T-cell (primary cell): ENCODE results near the gene RPS28. TPM values are rescaled to one million over a fixed set of nuclear protein-coding genes. Genes with fewer than 3 reads are reported as not detected.
"Not testable (repeated sequence)": the region's sequence is repeated elsewhere in the genome, so short reads cannot be mapped to it uniquely, and the experiment has no call there.

Experiments
- ATAC-seq, 4 experiments: fragments of 200-7000 bp in 3 of 4; fragments of 150-1000 bp in 1 of 4; cut with Tn5 transposase; replicated peaks in 1 of 4; 1 replicate in 3 of 4; 2 replicates in 1 of 4; pipeline ENCODE4 v1.10.0; 2021; ENCODE audit warnings: moderate library complexity in 3 of 4, mild to moderate bottlenecking in 2 of 4, moderate number of reproducible peaks in 1 of 4
- CTCF ChIA-PET, 2 donors: fragments of 300-600 bp; sonication (Branson Sonifier 250); formaldehyde crosslinking; loops; one replicate each; lab custom pipeline; 2022; ENCODE audit warnings: antibody characterized with exemption in 2 of 2; lab: Charles Lee
- POLR2A ChIA-PET, 2 donors: fragments of 300-600 bp; sonication (Branson Sonifier 250); formaldehyde crosslinking; loops; one replicate each; lab custom pipeline; 2022; ENCODE audit warnings: antibody characterized with exemption in 2 of 2; lab: Charles Lee
- DNase-seq, 35 experiments: peaks; one replicate each; pipeline versions ENCODE4 v3.0.0 to v3.0.0-alpha.2; 2013 to 2023
- H3K27ac ChIP-seq: one replicate; pipeline ENCODE4 v1.5.1; 2013; ENCODE audit warnings: low read length
- H3K27me3 ChIP-seq, 2 experiments: replicated peaks in 1 of 2; 1 replicate in 1 of 2; 2 replicates in 1 of 2; pipeline versions ENCODE4 v1.6.1 to v1.7.0; 2013; ENCODE audit warnings: low read length in 1 of 2, mixed read lengths in 1 of 2; ENCODE audit not compliant: control insufficient read depth in 2 of 2, insufficient read depth in 2 of 2; ENCODE audit errors: extremely low read depth in 1 of 2
- H3K36me3 ChIP-seq, 2 donors: 1 replicate in 1 of 2; 2 replicates in 1 of 2; pipeline versions ENCODE4 v1.6.1 to v1.7.0; 2013; ENCODE audit warnings: low read length in 1 of 2; ENCODE audit not compliant: control insufficient read depth in 2 of 2, insufficient read depth in 1 of 2; ENCODE audit errors: extremely low read depth in 1 of 2
- H3K4me1 ChIP-seq, 2 experiments: 1 replicate in 1 of 2; 2 replicates in 1 of 2; pipeline versions ENCODE4 v1.6.1 to v1.7.0; 2013; ENCODE audit warnings: low read length in 2 of 2, mixed read lengths in 1 of 2; ENCODE audit not compliant: insufficient read depth in 2 of 2, control insufficient read depth in 1 of 2; ENCODE audit errors: extremely low read depth in 1 of 2
- H3K4me3 ChIP-seq, 2 donors: 1 replicate in 1 of 2; 2 replicates in 1 of 2; pipeline versions ENCODE4 v1.5.1 to v1.7.0; 2013; ENCODE audit warnings: mild to moderate bottlenecking in 2 of 2, low read length in 1 of 2, moderate library complexity in 1 of 2; ENCODE audit not compliant: control insufficient read depth in 1 of 2; ENCODE audit errors: extremely low read depth in 1 of 2
- H3K9me3 ChIP-seq: 2 replicates; pipeline ENCODE4 v1.7.0; 2013
- H3K27ac Mint-ChIP-seq, 2 donors: one replicate each; pipeline ENCODE4 v1.8.0; 2020 to 2021; ENCODE audit warnings: mild to moderate bottlenecking in 2 of 2, mixed read lengths in 2 of 2
- H3K27me3 Mint-ChIP-seq, 2 donors: one replicate each; pipeline ENCODE4 v1.8.0; 2021 to 2022; ENCODE audit warnings: mixed read lengths in 2 of 2
- H3K36me3 Mint-ChIP-seq: one replicate; pipeline ENCODE4 v1.8.0; 2021; ENCODE audit warnings: mixed read lengths
- H3K4me1 Mint-ChIP-seq, 3 donors: one replicate each; pipeline ENCODE4 v1.8.0; 2020 to 2022; ENCODE audit warnings: mixed read lengths in 3 of 3, mild to moderate bottlenecking in 1 of 3
- H3K4me3 Mint-ChIP-seq, 3 donors: one replicate each; pipeline ENCODE4 v1.8.0; 2020 to 2022; ENCODE audit warnings: mild to moderate bottlenecking in 3 of 3, mixed read lengths in 3 of 3, moderate library complexity in 3 of 3
- H3K9me3 Mint-ChIP-seq, 3 donors: one replicate each; pipeline ENCODE4 v1.8.0; 2020 to 2022; ENCODE audit warnings: mixed read lengths in 3 of 3
- WGBS: methylation state at CpG from one replicate; pipeline ENCODE4 v1.1.5; 2013; ENCODE audit warnings: missing lambda C conversion rate; ENCODE audit not compliant: insufficient coverage; 5-methylcytosine and 5-hydroxymethylcytosine counted together
- total RNA-seq, 35 experiments: library from RNA in 6 of 35; stranded (reverse) in 6 of 35; fragments of 120-200 nt in 1 of 35; gene quantifications; one replicate each; pipeline versions ENCODE4 v1.2.1 to v1.2.4 and lab custom pipeline; 2013 to 2026

Gene RPS28
- 1,000 to 10,000 TPM; 2,995 to 3,551 (median 3,317) TPM for total RNA-seq
- 1,493 TPM for total RNA-seq (2013)
- 191 to 518 (median 311) reads per million in 29 experiments for total RNA-seq (lab: John Stamatoyannopoulos, UW)

- Mint-ChIP-seq H3K36me3 (peaks cover 3% of the 10 kb centered on the region), H3K4me3 (peak within 1 kb of the TSS; percentile 92 to 97 (median 94)), H3K27ac (peak within 1 kb of the TSS; percentile 95 to 97), H3K27me3 (no peaks in the 10 kb centered on the region), H3K4me1 (peaks cover 31 to 42% (median 38%) of the 10 kb centered on the region in 3 donors), H3K9me3 (no peaks in the 10 kb centered on the region)
- WGBS = under 1% methylated on average over 69 of the region's 72 CpGs
- no peaks in the 10 kb centered on the region for H3K9me3 ChIP-seq
- peak within 1 kb of the TSS; percentile 88 for H3K27ac ChIP-seq
- ChIA-PET POLR2A (no interaction called here), CTCF (interaction anchor here (0.6 to 1.2 kb wide), 4 partner anchors 20 to 401 kb away, joined by 3 to 4 read pairs (median 4); partner anchors contain the start of gene TIMM44 (in 1 of the 2))
- DNase-seq (peak; percentile 91 to 99 (median 96)), ATAC-seq (peak; percentile 92 to 97 (median 96))
- peaks cover 7 to 24% of the 10 kb centered on the region in 2 donors for H3K36me3 ChIP-seq
- peak within 1 kb of the TSS; percentile 94 to 99 for H3K4me3 ChIP-seq
- no peaks in the 10 kb centered on the region for H3K27me3 ChIP-seq
- peaks cover 16 to 49% of the 10 kb centered on the region in 2 experiments for H3K4me1 ChIP-seq
Measured at GRCh38 chr19:8321067-8321985, at the start of gene RPS28, which contains the start of gene NDUFA7. RPS28 (plus strand) TSS chr19:8321496; CDS start chr19:8321531, 35 bp downstream. NDUFA7 (minus strand) TSS chr19:8321375; CDS start chr19:8321358, 17 bp downstream.

- H3K27me3 Mint-ChIP-seq, H3K36me3 ChIP-seq, H3K27ac ChIP-seq, H3K4me1 Mint-ChIP-seq, H3K9me3 ChIP-seq, H3K27me3 ChIP-seq, H3K9me3 Mint-ChIP-seq, H3K4me1 ChIP-seq, CTCF ChIA-PET, POLR2A ChIA-PET, DNase-seq, H3K4me3 Mint-ChIP-seq, H3K4me3 ChIP-seq, H3K36me3 Mint-ChIP-seq, H3K27ac Mint-ChIP-seq: not testable (repeated sequence)
- no CpG with 5 or more reads among the region's 9 CpGs for WGBS
- peak in 2 of 4 experiments; percentile 38 to 39 for ATAC-seq
Measured at GRCh38 chr19:8276508-8276907, 44.8 kb upstream of the RPS28 start.

GRCh38 chr19:8291337-8291736 is 30.0 kb upstream of the RPS28 start:
- H3K36me3 Mint-ChIP-seq, H3K9me3 Mint-ChIP-seq, H3K27me3 ChIP-seq, H3K4me1 Mint-ChIP-seq, H3K27ac ChIP-seq, H3K27me3 Mint-ChIP-seq, CTCF ChIA-PET, H3K27ac Mint-ChIP-seq, H3K9me3 ChIP-seq, DNase-seq, H3K4me1 ChIP-seq, POLR2A ChIA-PET, H3K4me3 Mint-ChIP-seq, H3K36me3 ChIP-seq, H3K4me3 ChIP-seq: not testable (repeated sequence)
- peak in 3 of 4 experiments; percentile 37 to 45 (median 41) for ATAC-seq
- WGBS = no CpG with 5 or more reads among the region's 9 CpGs

GRCh38 chr19:8302357-8302691 is 19.0 kb upstream of the RPS28 start:
- Histone ChIP-seq H3K4me1 (peaks cover 0 to 19% of the 10 kb centered on the region in 2 experiments), H3K27ac (no peak overlapping the region), H3K27me3 (no peaks in the 10 kb centered on the region), H3K9me3 (no peaks in the 10 kb centered on the region), H3K36me3 (peaks cover 0 to 6% of the 10 kb centered on the region in 2 donors), H3K4me3 (no peak overlapping the region)
- ATAC-seq = no peak
- Mint-ChIP-seq H3K9me3 (no peaks in the 10 kb centered on the region), H3K27me3 (no peaks in the 10 kb centered on the region), H3K27ac (no peak overlapping the region), H3K4me1 (peaks cover 14 to 15% (median 14%) of the 10 kb centered on the region in 3 donors), H3K4me3 (no peak overlapping the region), H3K36me3 (no peaks in the 10 kb centered on the region)
- POLR2A ChIA-PET = interaction anchor here in 1 of 2 donors (0.7 kb wide), 1 partner anchor 577 kb away, joined by 3 read pairs; no protein-coding TSS in a partner anchor
- 100% methylated on average over 6 of the region's 11 CpGs for WGBS
- CTCF ChIA-PET = no interaction called here
- DNase-seq = peak in 2 of 35 experiments; percentile 0 to 1

GRCh38 chr19:8302734-8303133 is 18.6 kb upstream of the RPS28 start:
- Histone ChIP-seq H3K27me3 (no peaks in the 10 kb centered on the region), H3K36me3 (peaks cover 0 to 6% of the 10 kb centered on the region in 2 donors), H3K4me3 (no peak overlapping the region), H3K4me1 (peaks cover 3 to 23% of the 10 kb centered on the region in 2 experiments), H3K9me3 (no peaks in the 10 kb centered on the region), H3K27ac (no peak overlapping the region)
- Mint-ChIP-seq H3K27ac (no peak overlapping the region), H3K4me3 (no peak overlapping the region), H3K27me3 (no peaks in the 10 kb centered on the region), H3K36me3 (no peaks in the 10 kb centered on the region), H3K4me1 (peaks cover 18 to 19% (median 19%) of the 10 kb centered on the region in 3 donors), H3K9me3 (no peaks in the 10 kb centered on the region)
- WGBS = 96% methylated on average over 5 of the region's 7 CpGs
- no peak for ATAC-seq
- ChIA-PET CTCF (no interaction called here), POLR2A (interaction anchor here in 1 of 2 donors (0.7 kb wide), 1 partner anchor 578 kb away, joined by 3 read pairs; no protein-coding TSS in a partner anchor)
- DNase-seq = peak in 1 of 35 experiments; percentile 21

- no peak overlapping the region for H3K4me3 ChIP-seq
- no peak overlapping the region for H3K27ac ChIP-seq
- H3K27me3 ChIP-seq = no peaks in the 10 kb centered on the region
- ChIA-PET POLR2A (no interaction called here), CTCF (no interaction called here)
- H3K9me3 Mint-ChIP-seq = no peaks in the 10 kb centered on the region
- ATAC-seq = no peak
- no peaks in the 10 kb centered on the region for H3K9me3 ChIP-seq
- no peaks in the 10 kb centered on the region for H3K27me3 Mint-ChIP-seq
- peak in 2 of 35 experiments; percentile 1 to 27 for DNase-seq
- H3K27ac Mint-ChIP-seq = no peak overlapping the region
- peaks cover 4 to 35% of the 10 kb centered on the region in 2 experiments for H3K4me1 ChIP-seq
- WGBS = 89% methylated on average over 32 of the region's 33 CpGs
- peaks cover 3% of the 10 kb centered on the region for H3K36me3 Mint-ChIP-seq
- H3K4me3 Mint-ChIP-seq = no peak overlapping the region
- H3K4me1 Mint-ChIP-seq = peaks cover 26 to 37% (median 36%) of the 10 kb centered on the region in 3 donors
- H3K36me3 ChIP-seq = peaks cover 0 to 9% of the 10 kb centered on the region in 2 donors
Measured at GRCh38 chr19:8304841-8305621, 16.3 kb upstream of the RPS28 start.
